GM19455 (cell line): Measurements from ENCODE around the gene GFOD1.
A peak's percentile ranks its signal among the peaks of the same experiment; 100 is the strongest.

Source experiments
- ATAC-seq: cut with Tn5 transposase; IDR thresholded peaks from one replicate; pipeline ENCODE4 v1.9.1; 2021; ENCODE audit not compliant: unreplicated experiment

The GFOD1 gene

GRCh38 chr6:13383328-13384163 is 103.9 kb downstream of the GFOD1 start:
- ATAC-seq = peak; percentile 89

- no peak for ATAC-seq
Measured at GRCh38 chr6:13380761-13381160, 106.6 kb downstream of the GFOD1 start.

- ATAC-seq = no peak
Measured at GRCh38 chr6:13378669-13379590, 108.5 kb downstream of the GFOD1 start.

- no peak for ATAC-seq
Measured at GRCh38 chr6:13377054-13377758, 110.2 kb downstream of the GFOD1 start.

- ATAC-seq = peak; percentile 54
Measured at GRCh38 chr6:13375360-13375878, 112.0 kb downstream of the GFOD1 start.

- ATAC-seq = no peak
Measured at GRCh38 chr6:13373919-13374318, 113.5 kb downstream of the GFOD1 start.

- no peak for ATAC-seq
Measured at GRCh38 chr6:13373488-13373886, 113.9 kb downstream of the GFOD1 start.

- ATAC-seq = no peak
Measured at GRCh38 chr6:13372688-13373487, 114.5 kb downstream of the GFOD1 start.

GRCh38 chr6:13372076-13372475 is 115.3 kb downstream of the GFOD1 start:
- no peak for ATAC-seq

GRCh38 chr6:13371421-13372072 is 115.9 kb downstream of the GFOD1 start:
- no peak for ATAC-seq

- no peak for ATAC-seq
Measured at GRCh38 chr6:13370623-13371022, 116.8 kb downstream of the GFOD1 start.

- ATAC-seq = no peak
Measured at GRCh38 chr6:13369591-13369990, 117.8 kb downstream of the GFOD1 start.

- ATAC-seq = no peak
Measured at GRCh38 chr6:13368731-13369115, 118.7 kb downstream of the GFOD1 start.

- ATAC-seq = no peak
Measured at GRCh38 chr6:13368079-13368730, 119.2 kb downstream of the GFOD1 start.

GRCh38 chr6:13367396-13367795 is 120.0 kb downstream of the GFOD1 start:
- no peak for ATAC-seq

- no peak for ATAC-seq
Measured at GRCh38 chr6:13365320-13365719, 122.1 kb downstream of the GFOD1 start.

GRCh38 chr6:13364842-13365241 is 122.6 kb downstream of the GFOD1 start:
- no peak for ATAC-seq

- no peak for ATAC-seq
Measured at GRCh38 chr6:13362412-13362811, 125.0 kb downstream of the GFOD1 start.
